ENCODE results near the gene AKAP13.

AKAP13 gene

GRCh38 chr15:85500729-85501128, 120.3 kb downstream of the AKAP13 start:
- TF ChIP-seq CTCF (IDR thresholded peaks at IDR 0.05; ENCODE audit: extremely low read depth, missing control alignments), result no peak
- DNase-seq (ENCODE audit: low spot score), result no peak

- no peak for TF ChIP-seq CTCF (IDR thresholded peaks at IDR 0.05; ENCODE audit: extremely low read depth, missing control alignments)
- no peak for DNase-seq (ENCODE audit: low spot score)
Observed at GRCh38 chr15:85501574-85501973, 121.2 kb downstream of the AKAP13 start.

GRCh38 chr15:85503151-85503799, 122.9 kb downstream of the AKAP13 start:
- no peak for DNase-seq (ENCODE audit: low spot score)
- no peak for TF ChIP-seq CTCF (IDR thresholded peaks at IDR 0.05; ENCODE audit: extremely low read depth, missing control alignments)

- TF ChIP-seq CTCF (IDR thresholded peaks at IDR 0.05; ENCODE audit: extremely low read depth, missing control alignments), result peak; percentile 34
- peak; percentile 25 for DNase-seq (ENCODE audit: low spot score)
Observed at GRCh38 chr15:85504749-85505676, 124.6 kb downstream of the AKAP13 start.

GRCh38 chr15:85507114-85507513, 126.7 kb downstream of the AKAP13 start:
- no peak for TF ChIP-seq CTCF (IDR thresholded peaks at IDR 0.05; ENCODE audit: extremely low read depth, missing control alignments)
- no peak for DNase-seq (ENCODE audit: low spot score)

GRCh38 chr15:85509973-85510372, 129.6 kb downstream of the AKAP13 start:
- no peak for DNase-seq (ENCODE audit: low spot score)
- TF ChIP-seq CTCF (IDR thresholded peaks at IDR 0.05; ENCODE audit: extremely low read depth, missing control alignments), result no peak

- TF ChIP-seq CTCF (IDR thresholded peaks at IDR 0.05; ENCODE audit: extremely low read depth, missing control alignments), result no peak
- DNase-seq (ENCODE audit: low spot score), result no peak
Observed at GRCh38 chr15:85514413-85514812, 134.0 kb downstream of the AKAP13 start.
